Measurements from ENCODE around the gene TCF7L2.

The TCF7L2 gene

DNA sequence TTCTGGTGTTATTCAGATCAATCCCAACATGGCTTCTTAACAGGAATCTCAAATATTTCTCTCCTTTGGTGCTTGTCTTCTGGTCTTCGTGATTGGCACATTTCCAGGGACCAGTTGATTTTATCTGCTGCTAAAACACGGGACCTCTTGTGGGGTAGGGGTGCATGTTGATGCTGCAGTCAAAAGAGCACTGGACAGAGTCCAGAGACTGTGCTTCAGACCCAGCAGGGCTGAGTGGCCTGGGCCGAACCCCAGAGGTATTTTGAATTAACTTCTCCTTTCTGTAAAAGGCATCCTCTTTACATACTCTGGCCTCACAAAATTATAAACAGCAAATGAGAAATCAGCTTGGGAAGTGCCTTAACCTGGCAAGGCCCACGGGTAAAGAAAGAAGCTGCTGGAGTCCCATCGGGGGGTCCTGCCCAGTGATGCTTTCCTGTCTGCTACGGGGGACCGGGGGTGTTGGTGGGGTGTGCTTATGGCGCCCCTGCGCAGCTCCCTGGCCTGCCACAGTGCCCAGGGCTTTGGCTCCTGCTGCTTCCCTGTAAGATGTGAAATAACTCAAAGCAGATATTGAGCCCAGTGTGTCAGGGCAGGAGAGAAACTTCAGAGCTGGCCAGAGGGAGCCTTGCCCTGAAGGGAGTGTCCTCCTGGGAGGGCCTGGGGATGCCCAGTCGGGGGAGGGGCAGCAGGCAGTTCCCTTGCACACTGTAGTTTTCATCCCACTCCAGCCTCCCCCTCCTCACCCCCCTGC lies 230.5 kb downstream of the TCF7L2 start:
- TF ChIP-seq, protein P1, sequence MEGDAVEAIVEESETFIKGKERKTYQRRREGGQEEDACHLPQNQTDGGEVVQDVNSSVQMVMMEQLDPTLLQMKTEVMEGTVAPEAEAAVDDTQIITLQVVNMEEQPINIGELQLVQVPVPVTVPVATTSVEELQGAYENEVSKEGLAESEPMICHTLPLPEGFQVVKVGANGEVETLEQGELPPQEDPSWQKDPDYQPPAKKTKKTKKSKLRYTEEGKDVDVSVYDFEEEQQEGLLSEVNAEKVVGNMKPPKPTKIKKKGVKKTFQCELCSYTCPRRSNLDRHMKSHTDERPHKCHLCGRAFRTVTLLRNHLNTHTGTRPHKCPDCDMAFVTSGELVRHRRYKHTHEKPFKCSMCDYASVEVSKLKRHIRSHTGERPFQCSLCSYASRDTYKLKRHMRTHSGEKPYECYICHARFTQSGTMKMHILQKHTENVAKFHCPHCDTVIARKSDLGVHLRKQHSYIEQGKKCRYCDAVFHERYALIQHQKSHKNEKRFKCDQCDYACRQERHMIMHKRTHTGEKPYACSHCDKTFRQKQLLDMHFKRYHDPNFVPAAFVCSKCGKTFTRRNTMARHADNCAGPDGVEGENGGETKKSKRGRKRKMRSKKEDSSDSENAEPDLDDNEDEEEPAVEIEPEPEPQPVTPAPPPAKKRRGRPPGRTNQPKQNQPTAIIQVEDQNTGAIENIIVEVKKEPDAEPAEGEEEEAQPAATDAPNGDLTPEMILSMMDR (IDR thresholded peaks at IDR 0.05; ENCODE audit: insufficient read depth, missing control alignments), result no peak
- FAIRE-seq, result no peak

DNA sequence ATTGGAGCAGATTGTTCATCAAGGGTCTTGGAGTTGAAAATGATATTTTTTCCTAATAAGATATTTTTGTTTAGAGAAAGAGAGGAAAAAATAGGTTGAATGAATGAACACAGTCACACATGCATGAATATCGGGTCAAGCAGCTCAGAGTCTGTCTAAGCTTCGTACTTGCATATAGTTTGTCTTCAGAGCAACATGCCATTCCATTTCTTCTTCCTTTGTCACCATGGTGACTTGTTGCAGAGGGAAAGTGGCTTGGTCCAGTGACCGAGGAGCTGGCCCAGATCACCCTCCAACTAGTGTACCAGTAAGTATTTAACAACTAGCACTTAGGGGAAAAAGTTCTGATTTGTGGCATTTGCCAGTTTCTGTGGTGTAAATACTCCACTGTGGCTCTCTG lies 232.1 kb downstream of the TCF7L2 start:
- TF ChIP-seq, protein P1 (IDR thresholded peaks at IDR 0.05; ENCODE audit: insufficient read depth, missing control alignments), result no peak
- FAIRE-seq (no peak), DNase-seq (ENCODE audit: insufficient read length, low spot score) (no peak)

More for the DNA sequence above, 230.5 kb downstream of the TCF7L2 start:
- no peak for DNase-seq (ENCODE audit: insufficient read length, low spot score)

GRCh38 chr10:113183573-113183972 lies 233.5 kb downstream of the TCF7L2 start:
- DNase-seq (ENCODE audit: insufficient read length, low spot score) (no peak), FAIRE-seq (no peak)
- TF ChIP-seq, protein P1 (IDR thresholded peaks at IDR 0.05; ENCODE audit: insufficient read depth, missing control alignments), result no peak

- TF ChIP-seq, protein P1 (IDR thresholded peaks at IDR 0.05; ENCODE audit: insufficient read depth, missing control alignments), result no peak
- no peak for DNase-seq (ENCODE audit: insufficient read length, low spot score)
- FAIRE-seq, result no peak
Measured at GRCh38 chr10:113187063-113187777, 237.2 kb downstream of the TCF7L2 start.

DNA sequence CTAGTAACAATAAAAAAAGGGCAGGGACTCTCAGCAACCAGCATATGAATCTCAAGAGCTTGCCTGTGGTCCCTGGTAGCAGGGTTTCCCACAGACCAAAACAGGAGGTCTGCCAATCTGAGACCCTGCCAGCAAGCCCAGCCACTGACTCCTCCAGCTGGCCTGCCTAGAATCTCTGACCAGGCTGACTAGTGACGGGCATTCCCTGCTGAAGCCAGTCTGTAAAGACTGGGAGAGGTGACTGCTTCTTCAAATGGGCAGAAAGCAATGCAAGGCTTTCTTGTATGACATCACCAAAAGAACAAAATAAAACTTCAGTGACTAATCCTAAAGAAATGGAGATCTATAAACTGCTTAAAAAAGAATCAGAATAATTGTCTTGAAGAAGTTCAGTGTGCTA lies 249.4 kb downstream of the TCF7L2 start:
- no peak for DNase-seq (ENCODE audit: insufficient read length, low spot score)
- FAIRE-seq, result no peak

DNA sequence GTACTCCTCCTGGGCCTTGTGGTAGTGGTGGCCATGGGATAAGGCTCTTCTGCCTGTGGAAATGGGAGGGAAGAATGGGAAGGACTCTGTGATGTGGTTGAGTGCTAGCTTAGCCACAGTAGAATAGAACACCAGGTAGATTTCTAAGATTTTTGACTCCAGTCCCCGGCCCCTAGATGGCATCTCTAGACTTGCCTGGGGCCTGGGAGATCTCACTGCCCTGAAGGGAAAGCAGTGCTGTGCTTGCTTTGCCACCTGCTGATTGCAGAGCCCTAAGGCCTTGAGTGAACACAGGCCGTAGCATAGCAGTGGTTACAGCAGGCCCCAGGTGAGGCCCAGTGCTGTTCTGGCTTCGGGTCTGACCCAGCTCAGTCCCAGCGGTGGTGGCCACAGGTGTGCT lies 252.0 kb downstream of the TCF7L2 start:
- no peak for DNase-seq (ENCODE audit: insufficient read length, low spot score)
- TF ChIP-seq, protein P1 (IDR thresholded peaks at IDR 0.05; ENCODE audit: insufficient read depth, missing control alignments), result no peak
- FAIRE-seq, result no peak

More for the DNA sequence above, 249.4 kb downstream of the TCF7L2 start:
- TF ChIP-seq, protein P1 (IDR thresholded peaks at IDR 0.05; ENCODE audit: insufficient read depth, missing control alignments), result no peak

DNA sequence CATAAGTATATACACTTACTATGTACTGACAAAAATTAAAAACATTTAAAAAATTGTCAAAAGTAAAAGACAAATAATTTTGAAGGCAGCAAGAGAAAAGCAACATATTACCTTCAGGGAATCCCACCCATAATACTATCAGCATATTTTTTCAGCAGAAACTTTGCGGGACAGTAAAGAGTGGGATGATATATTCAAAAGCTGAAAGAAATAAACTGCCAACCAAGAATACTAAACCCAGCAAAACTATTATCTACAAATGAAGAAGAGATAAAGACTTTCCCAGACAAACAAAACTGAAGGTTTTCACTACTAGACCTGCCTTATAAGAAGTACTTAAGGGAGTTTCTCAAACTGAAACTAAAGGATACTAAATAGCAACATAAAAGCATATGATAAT lies 257.9 kb downstream of the TCF7L2 start:
- FAIRE-seq (no peak), DNase-seq (ENCODE audit: insufficient read length, low spot score) (no peak)
- TF ChIP-seq, protein P1 (IDR thresholded peaks at IDR 0.05; ENCODE audit: insufficient read depth, missing control alignments), result no peak
